Fibroblast of peridontal ligament (primary cell): ENCODE results near the gene MR1.

ENCODE experiments used
- DNase-seq: peaks from one replicate; pipeline ENCODE4 v3.0.0-alpha.2; 2010; ENCODE audit errors: extremely low read depth

MR1 gene

DNA sequence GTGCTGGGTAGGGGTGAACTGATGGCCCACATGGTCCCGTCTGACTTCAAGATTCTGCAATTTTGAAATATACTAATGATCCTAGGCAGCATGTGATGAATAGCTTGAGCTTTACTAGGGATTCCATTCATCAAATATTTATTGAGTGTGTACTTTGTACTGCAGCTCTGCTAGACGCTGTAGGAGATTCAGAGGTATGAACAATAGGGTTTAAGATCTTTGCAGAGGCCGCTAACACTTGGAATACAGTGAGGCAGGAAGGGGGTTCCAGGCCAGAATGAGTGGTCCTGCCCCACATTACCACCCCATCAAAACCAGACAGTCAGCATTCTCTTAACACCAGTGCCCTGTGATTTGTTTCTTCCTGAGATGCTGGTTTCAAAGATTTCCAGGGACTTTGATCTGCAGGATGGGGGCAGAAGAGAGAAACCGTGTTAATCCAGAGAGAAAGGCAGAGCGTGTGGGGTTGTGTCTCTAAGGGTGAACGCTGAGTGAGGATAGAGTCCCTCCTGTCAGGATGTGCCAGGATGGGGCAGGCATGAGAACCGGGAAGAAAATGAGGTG lies 74.6 kb downstream of the MR1 start:
- no peak for DNase-seq

DNA sequence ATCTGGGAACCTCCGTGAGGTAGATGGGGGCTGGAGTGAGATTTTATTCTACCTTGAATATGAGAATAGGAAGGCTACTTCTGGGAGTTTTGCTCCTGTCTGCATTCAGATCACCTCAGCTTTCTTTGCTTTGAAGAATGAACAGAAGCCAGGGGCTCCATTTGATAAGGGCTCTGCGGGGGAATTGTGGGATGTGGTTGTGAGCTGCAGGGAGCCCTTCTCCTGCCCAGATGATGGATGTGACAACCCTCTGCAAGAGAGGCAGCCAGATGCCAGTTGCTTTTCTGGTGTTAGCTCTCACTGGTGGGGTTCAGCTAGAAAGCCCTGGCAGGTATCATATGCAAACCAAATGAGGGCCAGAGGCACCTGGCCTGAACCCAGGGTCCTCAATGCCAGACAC lies 76.2 kb downstream of the MR1 start:
- no peak for DNase-seq
